GM10266 (cell line): ENCODE measurements around the gene PAGE3.

Experiments used
- DNase-seq: peaks from one replicate; pipeline ENCODE4 v3.0.0; 2012; ENCODE audit errors: extremely low spot score
- CTCF ChIP-seq: IDR thresholded peaks from 2 replicates; pipeline ENCODE4 v1.5.1; 2012; ENCODE audit warnings: mild to moderate bottlenecking, low read depth; ENCODE audit not compliant: control insufficient read depth, insufficient read depth; ENCODE audit errors: missing control alignments

PAGE3 gene

GRCh38 chrX:55220119-55220794 is 44.5 kb downstream of the PAGE3 start, which contains the start of gene PAGE5:
PAGE5 (plus strand) TSS chrX:55220346; CDS start chrX:55221383, 1,037 bp downstream.
- DNase-seq: no peak
- no peak for TF ChIP-seq CTCF

DNA sequence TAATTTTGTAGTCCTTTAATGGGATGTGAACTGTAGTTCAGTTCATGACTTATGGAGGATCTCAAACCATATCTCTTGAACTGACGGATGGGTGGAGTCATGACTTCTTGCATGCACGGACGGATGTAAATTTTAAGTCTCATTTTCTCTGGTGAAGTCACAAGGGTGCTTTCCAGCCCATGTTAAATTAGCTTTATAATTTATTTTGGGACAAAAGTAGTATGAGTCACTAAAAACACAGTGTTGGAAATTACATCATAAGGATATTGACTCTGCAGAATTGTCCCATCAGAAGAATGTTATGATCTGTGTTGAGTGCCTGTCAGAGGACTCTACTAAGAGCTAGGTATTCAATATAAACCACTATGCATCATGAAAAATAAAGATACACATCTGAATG is 51.3 kb downstream of the PAGE3 start:
- no peak for DNase-seq
- TF ChIP-seq CTCF: no peak

DNA sequence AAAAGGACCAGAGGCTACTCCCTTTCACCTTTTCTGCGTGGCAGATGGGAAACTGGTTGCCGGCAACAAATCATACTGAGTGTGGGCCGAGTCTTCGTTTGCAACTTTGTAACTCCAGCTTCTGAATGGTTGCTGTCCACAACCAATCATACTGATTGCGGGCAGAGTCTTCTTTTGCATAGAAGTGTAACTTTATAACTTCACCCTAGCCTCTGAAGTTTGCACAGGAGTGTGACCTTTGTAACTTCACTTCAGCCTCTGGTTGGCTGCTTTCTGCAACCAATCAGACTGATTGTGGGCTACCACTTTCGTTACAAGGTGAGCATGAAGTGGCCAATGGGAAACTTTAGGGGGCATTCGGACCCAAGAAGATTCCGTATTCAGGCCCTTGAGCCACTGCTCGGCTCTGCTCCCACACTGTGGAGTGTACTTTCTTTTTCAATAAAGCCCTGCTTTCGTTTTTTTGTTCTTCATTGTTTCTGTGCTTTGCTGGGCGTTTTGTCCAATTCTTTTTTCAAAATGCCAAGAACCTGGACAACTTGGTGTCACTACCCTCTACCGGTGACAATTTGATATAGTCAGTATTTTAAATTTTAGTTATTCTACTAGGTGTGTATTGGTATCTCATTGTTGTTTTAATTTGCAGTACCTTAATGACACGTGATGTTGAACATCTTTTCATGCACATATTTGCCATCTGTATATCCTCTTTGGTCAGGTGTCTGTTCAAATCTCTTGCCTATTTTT is 53.6 kb downstream of the PAGE3 start:
- DNase-seq: no peak
- TF ChIP-seq CTCF: no peak
